Neural progenitor cell (in vitro differentiated cells): ENCODE measurements around the gene IL26.

Experiments used
- CTCF ChIP-seq: fragments of 200-600 bp; sonication (generic); IDR thresholded peaks from 2 replicates; pipeline ENCODE4 v1.5.1; 2017; ENCODE audit warnings: antibody characterized with exemption, mild to moderate bottlenecking
- EZH2 ChIP-seq: fragments of 200-600 bp; sonication (generic); IDR thresholded peaks from 2 replicates; pipeline ENCODE4 v1.6.1; 2017; ENCODE audit warnings: antibody characterized with exemption, mild to moderate bottlenecking, moderate library complexity

- TF ChIP-seq CTCF (no peak), EZH2 (no peak)
Observed at GRCh38 chr12:68178774-68179439, 46.7 kb downstream of the IL26 start.
